HG02973 (cell line): ENCODE results near the gene OR2T34.
A peak's percentile ranks its signal among the peaks of the same experiment; 100 is the strongest.
"Not testable (repeated sequence)": the region's sequence is repeated elsewhere in the genome, so short reads cannot be mapped to it uniquely, and the experiment has no call there.

Experiments
- ATAC-seq: cut with Tn5 transposase; IDR thresholded peaks from one replicate; pipeline ENCODE4 v1.9.1; 2021; ENCODE audit warnings: moderate library complexity; ENCODE audit not compliant: unreplicated experiment

The OR2T34 gene

GRCh38 chr1:248574657-248575056, at the start of gene OR2T34:
TSS of gene OR2T34 (minus strand) at chr1:248574757. CDS start at chr1:248574757, 0 bp downstream.
- not testable (repeated sequence) for ATAC-seq

- peak; percentile 98 for ATAC-seq
Measured at GRCh38 chr1:248622570-248623001, 48.0 kb upstream of the OR2T34 start.

- ATAC-seq = no peak
Measured at GRCh38 chr1:248621770-248622169, 47.2 kb upstream of the OR2T34 start.

DNA sequence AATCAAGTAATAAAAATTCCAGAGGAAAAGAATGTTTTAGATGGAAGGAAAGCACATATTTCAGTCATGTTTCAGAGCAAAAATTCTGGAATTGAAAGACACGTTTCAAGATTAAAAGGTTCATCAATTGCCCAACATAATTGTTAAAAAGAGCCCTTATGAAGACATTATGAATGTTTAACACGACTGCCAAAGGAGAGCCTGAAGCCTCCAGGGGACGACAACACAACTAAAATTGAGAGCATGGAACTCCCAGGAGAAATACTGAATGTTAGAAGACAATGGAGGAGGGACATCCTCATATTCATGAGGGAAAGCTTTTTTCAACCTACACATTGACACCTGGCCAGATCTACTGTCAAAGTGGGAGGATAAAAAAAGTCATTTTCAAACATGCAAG, 44.3 kb upstream of the OR2T34 start:
- no peak for ATAC-seq

DNA sequence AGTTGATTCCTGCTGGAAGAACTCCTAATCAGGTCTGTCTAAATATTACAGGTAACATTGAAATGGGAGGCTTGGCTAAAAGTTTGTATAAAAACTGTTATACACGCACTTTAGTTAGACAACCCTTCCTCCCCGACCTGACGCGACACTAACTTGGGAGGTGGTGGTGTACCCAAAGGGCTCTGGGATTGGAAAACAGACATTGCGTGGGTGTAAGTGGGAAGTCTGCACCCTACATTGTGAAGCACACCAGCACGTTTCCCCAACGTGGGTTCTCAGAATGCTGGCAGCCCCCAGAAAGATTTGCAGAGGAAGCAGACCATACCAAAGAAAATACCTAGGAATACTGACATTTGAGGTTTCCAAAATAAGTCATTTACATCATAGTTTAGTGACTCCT, 43.6 kb upstream of the OR2T34 start:
- no peak for ATAC-seq

GRCh38 chr1:248613742-248614141, 39.2 kb upstream of the OR2T34 start:
- peak; percentile 54 for ATAC-seq

- ATAC-seq = no peak
Measured at GRCh38 chr1:248611883-248612414, 37.4 kb upstream of the OR2T34 start.

GRCh38 chr1:248610301-248610700, 35.7 kb upstream of the OR2T34 start:
- ATAC-seq = no peak

DNA sequence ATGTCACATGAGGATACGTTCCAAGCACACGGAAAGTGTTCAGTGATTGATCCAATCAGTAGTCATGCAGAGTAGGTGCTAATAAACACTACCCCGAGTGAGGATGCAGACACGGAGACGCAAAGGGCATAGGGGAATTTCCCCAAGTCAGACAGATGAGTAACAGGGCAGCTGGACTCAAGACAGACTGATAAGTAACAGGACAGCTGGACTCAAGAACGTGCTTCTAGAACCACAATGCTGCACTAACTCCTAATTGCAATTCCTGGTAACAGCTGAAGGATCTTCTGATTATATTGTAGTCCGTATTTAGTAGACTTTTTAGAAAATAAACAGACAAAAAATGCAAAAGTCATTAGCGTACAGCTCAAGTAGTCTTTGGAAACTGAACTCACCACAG, 24.8 kb upstream of the OR2T34 start:
- ATAC-seq = no peak

- no peak for ATAC-seq
Measured at GRCh38 chr1:248597589-248597988, 23.0 kb upstream of the OR2T34 start, which contains the start of gene OR2T10. TSS of gene OR2T10 (minus strand) at chr1:248597700. CDS start at chr1:248593768, 3,932 bp downstream.

- no peak for ATAC-seq
Measured at GRCh38 chr1:248596615-248597014, 22.1 kb upstream of the OR2T34 start.

GRCh38 chr1:248593226-248593625, 18.7 kb upstream of the OR2T34 start:
- ATAC-seq = no peak

DNA sequence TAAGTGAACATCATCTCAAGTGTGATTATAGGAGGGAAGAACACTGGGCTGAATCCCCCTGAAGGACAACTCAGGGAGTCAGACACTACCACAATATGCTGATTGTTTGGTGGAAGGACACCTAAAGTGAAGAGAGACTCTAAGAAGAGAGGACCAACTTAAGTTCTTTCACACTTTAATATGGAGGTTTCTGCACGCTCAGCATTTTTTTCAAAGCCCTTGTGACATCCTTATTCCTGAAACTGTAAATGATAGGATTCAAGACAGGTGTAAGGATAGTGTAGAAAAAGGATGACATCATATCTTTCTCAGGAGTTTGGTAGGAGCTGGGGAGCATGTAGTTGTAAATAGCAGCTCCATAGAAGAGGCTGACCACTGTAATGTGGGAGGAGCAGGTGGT, 18.1 kb upstream of the OR2T34 start:
- no peak for ATAC-seq

- no peak for ATAC-seq
Measured at GRCh38 chr1:248590055-248590454, 15.5 kb upstream of the OR2T34 start.

DNA sequence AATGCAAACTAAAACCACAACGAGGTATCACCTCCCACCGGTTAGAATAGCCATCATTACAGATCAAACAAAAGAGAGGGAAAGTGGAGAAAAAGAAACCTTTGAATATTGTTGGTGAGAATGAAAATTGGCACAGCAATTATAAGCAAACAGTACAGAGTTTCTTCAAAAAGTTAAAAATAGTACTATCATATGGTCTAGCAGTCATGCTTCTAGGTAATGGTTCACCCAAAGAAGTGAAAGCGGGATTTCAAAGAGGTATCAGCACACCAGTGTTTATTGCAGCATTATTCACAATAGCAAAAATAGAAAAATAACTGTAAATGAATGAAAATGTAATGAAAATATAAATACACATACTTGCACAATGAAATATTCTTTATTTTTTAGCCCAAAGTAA, 14.8 kb upstream of the OR2T34 start:
- ATAC-seq = no peak

- ATAC-seq = no peak
Measured at GRCh38 chr1:248585266-248585665, 10.7 kb upstream of the OR2T34 start.

- no peak for ATAC-seq
Measured at GRCh38 chr1:248576260-248576980, 1.9 kb upstream of the OR2T34 start.

- ATAC-seq = not testable (repeated sequence)
Measured at GRCh38 chr1:248573856-248574255, 701 bp downstream of the OR2T34 start.

DNA sequence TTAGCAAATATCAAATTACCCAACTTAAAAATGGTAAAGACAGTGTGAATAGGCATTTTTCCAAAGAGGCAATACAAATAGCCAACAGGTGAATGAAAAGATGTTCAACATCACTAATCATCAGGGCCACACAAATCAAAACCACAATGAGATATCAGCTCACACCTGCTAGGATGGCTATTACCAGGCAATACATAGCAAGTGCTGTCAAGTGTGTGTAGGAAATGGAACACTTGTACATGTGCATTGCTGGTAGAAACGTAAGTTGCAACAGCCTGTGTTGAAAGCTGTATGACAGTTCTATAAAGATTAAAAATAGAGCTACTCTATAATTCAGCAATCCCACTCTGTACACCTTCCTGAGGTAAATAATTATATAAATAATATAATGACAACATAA, 2.5 kb downstream of the OR2T34 start:
- not testable (repeated sequence) for ATAC-seq

- not testable (repeated sequence) for ATAC-seq
Measured at GRCh38 chr1:248570811-248571210, 3.7 kb downstream of the OR2T34 start.

DNA sequence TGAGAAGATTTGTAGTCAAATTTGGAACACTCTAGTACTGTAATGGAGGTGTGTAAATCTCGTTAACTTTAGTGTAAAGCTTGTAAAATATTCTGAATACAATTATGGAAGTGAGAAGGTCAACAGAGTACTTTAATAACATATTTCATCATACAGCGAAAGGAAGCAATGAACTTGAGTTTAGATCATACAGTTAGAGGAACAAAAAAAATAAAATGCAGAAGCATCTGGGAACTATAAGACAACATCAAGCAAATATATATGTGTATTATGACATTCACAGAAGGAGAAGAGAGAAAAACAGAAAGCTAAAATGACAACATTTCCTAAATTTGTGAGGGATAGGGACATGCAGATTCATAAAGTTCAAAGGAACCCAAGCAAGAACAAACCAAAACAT, 5.5 kb downstream of the OR2T34 start:
- ATAC-seq = not testable (repeated sequence)

GRCh38 chr1:248565530-248566373, 8.8 kb downstream of the OR2T34 start:
- peak; percentile 36 for ATAC-seq
